GM13977 (cell line): Measurements from ENCODE around the gene ZNF280A.
"Not testable (repeated sequence)": the region's sequence is repeated elsewhere in the genome, so short reads cannot be mapped to it uniquely, and the experiment has no call there.

Experiments used
- DNase-seq: peaks from one replicate; pipeline ENCODE4 v3.0.0; 2012; ENCODE audit warnings: low spot score
- CTCF ChIP-seq: IDR thresholded peaks from 2 replicates; pipeline ENCODE4 v1.5.1; 2012; ENCODE audit warnings: mild to moderate bottlenecking, control low read depth; ENCODE audit not compliant: insufficient read depth; ENCODE audit errors: extremely low read depth, missing control alignments
- in situ Hi-C: fragments of 300-500 bp; cut with MboI; formaldehyde crosslinking; loops from one replicate; pipeline ENCODE4 v1.12.0; 2022; ENCODE audit warnings: low sequenced_read_pairs, low pct_unique_long_range_greater_than_20kb, mixed read lengths, inconsistent platforms; ENCODE audit not compliant: unreplicated experiment

The ZNF280A gene

GRCh38 chr22:22469527-22469926 lies 50.5 kb downstream of the ZNF280A start:
- in situ Hi-C loops, result no loop called here
- no peak for DNase-seq
- TF ChIP-seq CTCF, result no peak

GRCh38 chr22:22468794-22469469 lies 51.1 kb downstream of the ZNF280A start:
- in situ Hi-C loops, result not testable (repeated sequence)

GRCh38 chr22:22467112-22467511 lies 53.0 kb downstream of the ZNF280A start:
- TF ChIP-seq CTCF, result no peak
- in situ Hi-C loops, result no loop called here
- no peak for DNase-seq

More at GRCh38 chr22:22468794-22469469, 51.1 kb downstream of the ZNF280A start:
- not testable (repeated sequence) for DNase-seq

GRCh38 chr22:22465782-22466181 lies 54.3 kb downstream of the ZNF280A start:
- in situ Hi-C loops, result no loop called here
- no peak for TF ChIP-seq CTCF
- DNase-seq, result no peak

GRCh38 chr22:22465094-22465602 lies 54.9 kb downstream of the ZNF280A start:
- no peak for DNase-seq
- in situ Hi-C loops, result no loop called here

GRCh38 chr22:22464541-22465054 lies 55.5 kb downstream of the ZNF280A start:
- in situ Hi-C loops, result no loop called here
- DNase-seq, result no peak
- no peak for TF ChIP-seq CTCF

More at GRCh38 chr22:22465094-22465602, 54.9 kb downstream of the ZNF280A start:
- no peak for TF ChIP-seq CTCF

- peak; percentile 24 for TF ChIP-seq CTCF
- peak; percentile 42 for DNase-seq
- in situ Hi-C loops, result no loop called here
Observed at GRCh38 chr22:22463855-22464540, 56.1 kb downstream of the ZNF280A start.
